Pulmonary artery endothelial cell (primary cell): Measurements from ENCODE around the gene SLC18A2. TPM values are rescaled to one million over a fixed set of nuclear protein-coding genes. Genes with fewer than 3 reads are reported as not detected.

Experiments
- DNase-seq: peaks from one replicate; pipeline ENCODE4 v3.0.0-alpha.2; 2011; ENCODE audit warnings: low read depth, low spot score
- total RNA-seq: library from RNA; depleted of rRNA; stranded (reverse); fragments of >200 nt; gene quantifications from 2 replicates; pipeline ENCODE4 v1.2.3, GENCODE V29; 2014

The SLC18A2 gene
- total RNA-seq, 1 donor from 2014 or later = not detected

DNA sequence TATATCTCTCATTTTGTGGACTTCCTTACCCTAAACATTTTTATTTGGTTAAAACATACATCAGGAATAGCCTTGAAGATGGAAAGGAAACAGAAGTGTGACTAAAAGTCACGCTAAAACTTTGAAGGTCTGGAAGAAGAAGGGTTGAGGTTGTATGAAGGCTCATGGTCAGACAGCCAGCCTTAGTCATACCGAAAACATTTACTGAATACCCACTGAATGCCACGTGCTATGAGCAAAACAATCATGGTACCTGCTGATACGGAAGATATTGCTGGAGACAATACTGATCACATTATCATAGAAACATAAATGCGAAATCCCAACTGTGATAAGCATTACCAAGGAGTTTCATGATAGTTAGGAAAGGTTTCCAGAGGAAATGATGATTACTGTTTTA, 70.3 kb downstream of the SLC18A2 start:
- DNase-seq = no peak

DNA sequence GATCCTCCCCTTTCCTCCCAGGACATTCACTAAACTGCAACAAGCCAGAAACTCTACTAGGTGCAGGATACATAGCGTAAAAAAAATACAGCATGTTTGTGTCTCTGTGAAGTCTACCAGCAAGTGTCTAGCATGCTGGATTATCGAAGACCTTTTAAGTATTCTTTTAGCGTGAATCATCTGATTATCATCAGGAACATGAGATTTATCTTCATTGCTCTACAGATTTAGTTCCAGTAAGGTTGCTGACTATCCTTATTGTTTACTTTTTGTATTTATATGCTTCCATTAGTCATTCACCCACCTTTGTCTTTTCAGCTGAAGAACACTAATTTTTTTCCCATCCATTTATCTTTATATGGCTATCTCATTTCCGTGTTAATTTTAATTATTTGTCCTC, 71.5 kb downstream of the SLC18A2 start:
- no peak for DNase-seq

DNA sequence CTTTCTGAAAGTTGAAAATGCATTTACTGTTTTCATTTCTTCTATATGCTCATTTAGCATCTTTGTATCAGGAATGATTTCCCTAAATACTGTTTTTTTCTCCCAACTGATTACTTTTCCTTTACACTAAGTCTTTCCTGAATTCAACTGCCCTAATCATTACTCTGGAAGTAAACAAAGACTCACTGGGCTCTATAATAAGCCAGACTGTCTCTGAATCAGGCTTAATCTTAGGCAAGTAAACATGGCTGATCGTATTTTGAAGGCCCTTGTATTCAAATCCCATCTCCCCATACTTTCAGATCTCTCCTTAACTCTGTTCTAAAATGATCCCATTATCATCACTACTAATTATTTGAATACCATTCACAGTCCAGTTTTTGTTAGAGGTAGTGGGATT, 72.7 kb downstream of the SLC18A2 start:
- DNase-seq = no peak

DNA sequence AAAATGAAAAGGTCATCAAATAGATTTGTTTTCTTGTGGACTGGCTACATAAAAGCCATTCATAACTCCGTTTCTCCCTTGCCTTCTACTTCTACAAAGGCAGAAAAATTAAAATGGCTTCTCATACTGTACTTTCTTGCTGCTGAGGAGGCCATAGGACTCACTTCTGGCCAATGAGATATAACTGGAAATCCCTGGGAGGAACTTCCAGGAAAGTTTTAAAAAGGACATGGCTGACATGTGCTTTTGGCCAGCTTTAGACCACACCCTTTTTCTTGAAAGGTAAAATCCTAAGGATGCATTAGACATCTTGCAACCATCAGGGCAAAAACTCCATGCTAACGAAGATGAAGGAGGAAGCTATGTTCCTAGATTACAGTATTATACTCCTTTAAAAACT, 75.8 kb downstream of the SLC18A2 start:
- no peak for DNase-seq

DNA sequence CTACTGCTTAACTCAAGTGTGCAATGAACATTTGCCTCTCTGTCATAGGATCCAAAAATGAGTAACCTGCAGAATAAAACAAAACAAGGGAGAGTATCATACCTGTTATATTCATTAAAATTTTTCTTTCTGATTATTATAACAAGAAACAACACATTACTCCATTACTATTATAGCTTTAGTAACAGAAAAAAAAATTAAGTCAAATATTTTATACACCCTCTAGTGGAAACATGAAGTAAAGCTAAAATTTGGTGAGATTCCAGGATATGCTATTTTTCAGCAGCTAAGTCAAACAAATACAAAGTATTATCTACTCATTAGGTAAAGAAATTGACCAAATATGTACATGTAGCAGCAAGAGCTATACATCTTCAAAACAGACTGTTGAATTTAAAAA, 78.0 kb downstream of the SLC18A2 start:
- no peak for DNase-seq

DNA sequence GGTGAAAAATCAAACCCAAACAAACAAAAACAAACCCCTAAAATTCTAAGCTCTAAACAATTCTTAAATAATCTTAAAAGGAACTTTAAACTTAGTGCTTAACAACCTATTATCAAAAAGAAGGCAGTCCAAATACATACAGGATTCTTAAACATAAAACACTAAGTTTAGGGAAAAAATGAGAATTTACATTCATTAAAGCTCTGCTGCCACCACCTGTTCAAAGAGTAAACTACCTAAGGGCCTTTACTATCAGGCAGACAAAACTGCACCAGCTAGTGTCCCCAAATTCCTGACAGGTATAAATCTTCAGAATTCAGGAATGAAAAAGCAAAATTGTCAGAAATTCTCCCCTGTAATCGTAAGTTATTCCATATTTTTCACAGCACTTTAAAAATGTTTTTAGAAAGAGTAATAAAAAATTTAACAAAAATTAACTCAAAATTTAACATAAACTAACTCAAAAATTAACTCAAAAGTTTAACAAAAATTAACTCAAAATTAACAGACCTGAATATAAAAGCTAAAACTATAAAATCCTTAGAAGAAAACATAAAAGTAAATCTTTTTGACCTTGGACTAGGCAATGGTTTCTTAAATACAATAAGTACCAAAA, 79.2 kb downstream of the SLC18A2 start:
- no peak for DNase-seq

DNA sequence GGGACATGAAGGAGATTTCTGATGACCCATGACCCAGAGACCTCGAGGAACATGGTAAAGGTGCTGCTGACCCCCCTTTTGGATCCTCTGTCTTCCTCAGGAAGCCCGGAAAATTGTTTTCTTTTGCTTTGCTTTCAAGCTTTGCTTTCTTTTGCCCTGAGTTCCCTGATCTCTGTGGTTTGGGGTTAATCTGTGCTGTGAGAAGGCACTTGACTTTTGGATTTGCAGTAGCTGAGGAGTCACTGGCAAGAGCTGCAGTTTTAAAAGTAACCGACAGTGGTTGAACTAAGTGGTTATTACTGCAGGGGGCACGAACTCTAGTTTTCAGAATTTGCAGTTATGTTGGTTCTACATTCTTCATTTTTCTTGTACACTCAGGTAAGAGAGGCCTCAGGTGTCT, 81.3 kb downstream of the SLC18A2 start:
- no peak for DNase-seq

DNA sequence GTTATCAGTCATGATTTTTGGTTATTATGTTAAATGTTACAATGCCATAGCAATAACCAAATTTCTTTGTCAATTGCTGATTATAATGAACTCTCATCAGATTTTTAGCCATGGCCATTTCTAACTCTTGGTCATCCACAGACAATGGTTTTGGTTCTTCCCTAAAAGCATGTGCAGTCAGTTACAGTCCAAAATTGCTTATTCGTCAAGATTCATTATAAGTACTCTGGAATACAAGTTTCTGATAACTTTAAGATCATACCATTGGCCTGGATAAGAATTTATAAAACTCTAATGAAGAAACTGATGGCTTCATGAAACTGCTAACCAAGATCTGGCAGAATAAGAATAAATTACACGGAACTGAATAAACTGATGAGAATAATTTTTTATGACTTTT, 83.5 kb downstream of the SLC18A2 start:
- DNase-seq = no peak

DNA sequence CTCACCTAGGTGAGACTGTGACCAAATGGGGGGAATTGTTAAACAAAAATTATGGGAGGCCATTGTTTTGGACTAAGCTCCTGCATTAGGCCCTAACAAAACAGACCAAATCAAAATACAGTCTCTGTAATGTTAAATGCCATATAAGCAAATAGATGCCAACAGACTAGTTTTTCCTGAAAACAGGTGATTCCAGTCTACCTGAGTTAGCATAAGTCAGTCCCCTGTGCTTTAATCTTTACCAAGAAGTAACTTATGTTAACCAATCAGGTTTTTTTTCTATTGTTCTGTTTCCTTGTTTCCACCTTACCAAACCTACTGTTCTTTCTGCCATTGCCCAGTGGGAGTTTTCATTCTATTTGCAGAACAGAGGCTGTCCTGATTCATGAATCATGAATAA, 86.3 kb downstream of the SLC18A2 start:
- DNase-seq = no peak

Other genes with a start within 250 kb of the SLC18A2 start
- gene SHTN1, start 235.9 kb upstream of the SLC18A2 start, total RNA-seq = 3.2 and 4.7 TPM in 2 replicates
- gene VAX1, start 102.8 kb upstream of the SLC18A2 start, total RNA-seq = not detected in 2 replicates
- not detected in 2 replicates for gene KCNK18, start 43.6 kb upstream of the SLC18A2 start, total RNA-seq
- gene PDZD8, start 134.3 kb downstream of the SLC18A2 start, total RNA-seq = 13.5 and 15.3 TPM in 2 replicates